OCI-LY3 (cell line): ENCODE data around the gene ARHGAP15.

Experiments
- EZH2phosphoT487 ChIP-seq: fragments of 200-600 bp; shearing (Covaris generic); IDR thresholded peaks from 2 replicates; pipeline ENCODE4 v1.6.1; 2018; ENCODE audit warnings: antibody characterized with exemption, mixed run types, low read depth
- TF ChIP-seq, protein P1 (sequence below): fragments of 200-600, 300-600 bp; sonication (generic); IDR thresholded peaks from 2 replicates; pipeline ENCODE4 v1.5.1; 2014; ENCODE audit warnings: antibody characterized with exemption, low read length, low read depth

DNA sequence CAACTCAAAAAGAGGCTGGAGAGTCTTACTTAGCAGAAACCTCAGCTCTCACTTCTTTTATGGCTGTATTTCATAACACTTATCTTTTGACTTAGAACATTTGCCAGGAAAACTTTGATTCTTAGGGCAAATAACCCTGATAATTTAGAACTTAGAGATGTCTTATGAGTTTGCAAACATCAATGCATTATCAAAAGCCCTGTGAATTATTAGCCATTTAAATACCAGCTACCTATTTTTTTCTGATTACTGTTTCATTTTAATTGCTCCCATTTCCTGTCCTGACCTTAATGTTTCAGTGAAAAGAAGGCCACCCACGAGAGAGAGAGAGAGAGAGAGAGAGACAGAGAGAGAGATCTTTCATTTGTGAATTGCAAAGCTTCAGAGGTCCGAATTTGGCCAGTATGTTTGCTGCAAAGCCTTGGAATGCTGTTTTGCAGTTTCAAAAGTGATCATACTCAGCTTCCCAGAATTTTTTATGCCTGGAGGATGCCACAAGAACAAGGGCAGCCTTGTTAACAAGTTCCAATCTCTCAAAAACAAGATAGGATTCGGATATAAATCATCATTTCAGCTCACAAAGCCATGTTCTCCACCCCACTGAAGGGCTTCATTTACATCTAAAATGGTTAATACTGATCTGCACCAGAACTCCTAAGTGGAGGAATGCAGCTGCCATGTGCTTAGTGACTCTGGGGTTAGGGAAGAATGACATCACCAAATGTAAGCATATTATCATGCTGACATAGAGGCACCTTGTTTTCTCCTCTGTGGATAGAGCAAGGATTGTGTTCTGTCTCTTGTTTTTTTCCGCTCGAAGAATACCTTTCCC is 478.2 kb downstream of the ARHGAP15 start:
- TF ChIP-seq, protein P1, sequence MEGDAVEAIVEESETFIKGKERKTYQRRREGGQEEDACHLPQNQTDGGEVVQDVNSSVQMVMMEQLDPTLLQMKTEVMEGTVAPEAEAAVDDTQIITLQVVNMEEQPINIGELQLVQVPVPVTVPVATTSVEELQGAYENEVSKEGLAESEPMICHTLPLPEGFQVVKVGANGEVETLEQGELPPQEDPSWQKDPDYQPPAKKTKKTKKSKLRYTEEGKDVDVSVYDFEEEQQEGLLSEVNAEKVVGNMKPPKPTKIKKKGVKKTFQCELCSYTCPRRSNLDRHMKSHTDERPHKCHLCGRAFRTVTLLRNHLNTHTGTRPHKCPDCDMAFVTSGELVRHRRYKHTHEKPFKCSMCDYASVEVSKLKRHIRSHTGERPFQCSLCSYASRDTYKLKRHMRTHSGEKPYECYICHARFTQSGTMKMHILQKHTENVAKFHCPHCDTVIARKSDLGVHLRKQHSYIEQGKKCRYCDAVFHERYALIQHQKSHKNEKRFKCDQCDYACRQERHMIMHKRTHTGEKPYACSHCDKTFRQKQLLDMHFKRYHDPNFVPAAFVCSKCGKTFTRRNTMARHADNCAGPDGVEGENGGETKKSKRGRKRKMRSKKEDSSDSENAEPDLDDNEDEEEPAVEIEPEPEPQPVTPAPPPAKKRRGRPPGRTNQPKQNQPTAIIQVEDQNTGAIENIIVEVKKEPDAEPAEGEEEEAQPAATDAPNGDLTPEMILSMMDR = no peak
- no peak for TF ChIP-seq EZH2phosphoT487
